ENCODE results near the gene DSE. TPM values are rescaled to one million over a fixed set of nuclear protein-coding genes. Genes with fewer than 3 reads are reported as not detected.

The DSE gene
- total RNA-seq, 1 experiment from 2014 or later, result 38.5 TPM

- H3K27me3 ChIP-seq (ENCODE audit: insufficient read depth, low read length), result no peaks in the 10 kb centered on the region
- ATAC-seq (no peak), DNase-seq (ENCODE audit: low read depth, low spot score) (no peak)
- intact Hi-C loops (cut with micrococcal nuclease), result no loop called here
- ChIA-PET RAD21 (ENCODE audit: low non-redundant PET in 1 of 2, low total read pairs in 2 of 2, uncharacterized antibody in 2 of 2, unreplicated experiment in 2 of 2) (no interaction called here), CTCF (no interaction called here), POLR2A (no interaction called here)
- H3K36me3 ChIP-seq (ENCODE audit: control insufficient read depth in 1 of 2, insufficient read depth in 2 of 2, low read length in 2 of 2), result no peaks in the 10 kb centered on the region
- H2AFZ ChIP-seq (ENCODE audit: low read depth, low read length, poor library complexity, severe bottlenecking), result no peak overlapping the region
- TF ChIP-seq ZNF274 (IDR thresholded peaks at IDR 0.05; ENCODE audit: low read depth, low read length), result no peak
- TF ChIP-seq ZFX (IDR thresholded peaks at IDR 0.05), result no peak
- TF ChIP-seq YY1 (IDR thresholded peaks at IDR 0.05; ENCODE audit: extremely low read depth, insufficient replicate concordance, low read depth, low read length), result no peak
- no peak for TF ChIP-seq SIN3A (IDR thresholded peaks at IDR 0.05; ENCODE audit: low read depth)
- TF ChIP-seq CEBPB (IDR thresholded peaks at IDR 0.05; ENCODE audit: low read depth), result no peak
- TF ChIP-seq ELF1 (IDR thresholded peaks at IDR 0.05; ENCODE audit: borderline replicate concordance, low read depth), result no peak
- TF ChIP-seq POLR2A (IDR thresholded peaks at IDR 0.05; ENCODE audit: borderline replicate concordance, extremely low read depth, insufficient read depth, insufficient read length), result no peak
- TF ChIP-seq, protein P1, sequence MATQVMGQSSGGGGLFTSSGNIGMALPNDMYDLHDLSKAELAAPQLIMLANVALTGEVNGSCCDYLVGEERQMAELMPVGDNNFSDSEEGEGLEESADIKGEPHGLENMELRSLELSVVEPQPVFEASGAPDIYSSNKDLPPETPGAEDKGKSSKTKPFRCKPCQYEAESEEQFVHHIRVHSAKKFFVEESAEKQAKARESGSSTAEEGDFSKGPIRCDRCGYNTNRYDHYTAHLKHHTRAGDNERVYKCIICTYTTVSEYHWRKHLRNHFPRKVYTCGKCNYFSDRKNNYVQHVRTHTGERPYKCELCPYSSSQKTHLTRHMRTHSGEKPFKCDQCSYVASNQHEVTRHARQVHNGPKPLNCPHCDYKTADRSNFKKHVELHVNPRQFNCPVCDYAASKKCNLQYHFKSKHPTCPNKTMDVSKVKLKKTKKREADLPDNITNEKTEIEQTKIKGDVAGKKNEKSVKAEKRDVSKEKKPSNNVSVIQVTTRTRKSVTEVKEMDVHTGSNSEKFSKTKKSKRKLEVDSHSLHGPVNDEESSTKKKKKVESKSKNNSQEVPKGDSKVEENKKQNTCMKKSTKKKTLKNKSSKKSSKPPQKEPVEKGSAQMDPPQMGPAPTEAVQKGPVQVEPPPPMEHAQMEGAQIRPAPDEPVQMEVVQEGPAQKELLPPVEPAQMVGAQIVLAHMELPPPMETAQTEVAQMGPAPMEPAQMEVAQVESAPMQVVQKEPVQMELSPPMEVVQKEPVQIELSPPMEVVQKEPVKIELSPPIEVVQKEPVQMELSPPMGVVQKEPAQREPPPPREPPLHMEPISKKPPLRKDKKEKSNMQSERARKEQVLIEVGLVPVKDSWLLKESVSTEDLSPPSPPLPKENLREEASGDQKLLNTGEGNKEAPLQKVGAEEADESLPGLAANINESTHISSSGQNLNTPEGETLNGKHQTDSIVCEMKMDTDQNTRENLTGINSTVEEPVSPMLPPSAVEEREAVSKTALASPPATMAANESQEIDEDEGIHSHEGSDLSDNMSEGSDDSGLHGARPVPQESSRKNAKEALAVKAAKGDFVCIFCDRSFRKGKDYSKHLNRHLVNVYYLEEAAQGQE (IDR thresholded peaks at IDR 0.05; ENCODE audit: low read depth), result no peak
- TF ChIP-seq SP1 (IDR thresholded peaks at IDR 0.05; ENCODE audit: low read depth), result no peak
- no peak for TF ChIP-seq EGR1 (IDR thresholded peaks at IDR 0.05; ENCODE audit: low read depth)
- no peak for TF ChIP-seq EZH2 (IDR thresholded peaks at IDR 0.05)
- no peak for TF ChIP-seq JUND (IDR thresholded peaks at IDR 0.05)
- TF ChIP-seq CBX3 (IDR thresholded peaks at IDR 0.05; ENCODE audit: low read depth), result no peak
- TF ChIP-seq RAD21 (IDR thresholded peaks at IDR 0.05; ENCODE audit: low read depth), result no peak
- TF ChIP-seq, protein P2, sequence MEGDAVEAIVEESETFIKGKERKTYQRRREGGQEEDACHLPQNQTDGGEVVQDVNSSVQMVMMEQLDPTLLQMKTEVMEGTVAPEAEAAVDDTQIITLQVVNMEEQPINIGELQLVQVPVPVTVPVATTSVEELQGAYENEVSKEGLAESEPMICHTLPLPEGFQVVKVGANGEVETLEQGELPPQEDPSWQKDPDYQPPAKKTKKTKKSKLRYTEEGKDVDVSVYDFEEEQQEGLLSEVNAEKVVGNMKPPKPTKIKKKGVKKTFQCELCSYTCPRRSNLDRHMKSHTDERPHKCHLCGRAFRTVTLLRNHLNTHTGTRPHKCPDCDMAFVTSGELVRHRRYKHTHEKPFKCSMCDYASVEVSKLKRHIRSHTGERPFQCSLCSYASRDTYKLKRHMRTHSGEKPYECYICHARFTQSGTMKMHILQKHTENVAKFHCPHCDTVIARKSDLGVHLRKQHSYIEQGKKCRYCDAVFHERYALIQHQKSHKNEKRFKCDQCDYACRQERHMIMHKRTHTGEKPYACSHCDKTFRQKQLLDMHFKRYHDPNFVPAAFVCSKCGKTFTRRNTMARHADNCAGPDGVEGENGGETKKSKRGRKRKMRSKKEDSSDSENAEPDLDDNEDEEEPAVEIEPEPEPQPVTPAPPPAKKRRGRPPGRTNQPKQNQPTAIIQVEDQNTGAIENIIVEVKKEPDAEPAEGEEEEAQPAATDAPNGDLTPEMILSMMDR (IDR thresholded peaks at IDR 0.05 in 2 of 3, conservative IDR thresholded peaks at IDR 0.05 in 1 of 3; ENCODE audit: borderline replicate concordance in 1 of 3, insufficient read depth in 1 of 3, low read depth in 2 of 3, low read length in 2 of 3), result no peak
- no peak for TF ChIP-seq TCF7L2 (IDR thresholded peaks at IDR 0.05; ENCODE audit: borderline replicate concordance, extremely low read depth, insufficient read depth, insufficient read length)
- no peak for TF ChIP-seq FOSL1 (IDR thresholded peaks at IDR 0.05; ENCODE audit: low read depth)
- no peak for TF ChIP-seq EZH2phosphoT487 (IDR thresholded peaks at IDR 0.05; ENCODE audit: borderline replicate concordance)
- no peak for TF ChIP-seq SRF (IDR thresholded peaks at IDR 0.05; ENCODE audit: low read depth)
- no peak overlapping the region for H3K4me2 ChIP-seq (ENCODE audit: low read length)
- no peaks in the 10 kb centered on the region for H3K79me2 ChIP-seq (ENCODE audit: insufficient read depth, low read length)
- BruUV-seq (replicated peaks), result no TSS peak
- no peaks in the 10 kb centered on the region for H3K9me2 ChIP-seq (ENCODE audit: insufficient read depth)
- H3K4me3 ChIP-seq (replicated peaks in 1 of 2; ENCODE audit: low read depth in 1 of 2, low read length in 2 of 2), result no peak overlapping the region
- H3K27ac ChIP-seq (ENCODE audit: low read depth, low read length), result no peak overlapping the region
- no peak overlapping the region for H3K9ac ChIP-seq (ENCODE audit: low read length)
- H3K9me3 ChIP-seq (ENCODE audit: control insufficient read depth in 1 of 2, insufficient read depth in 1 of 2, low read depth in 1 of 2, low read length in 2 of 2), result no peaks in the 10 kb centered on the region
- no peaks in the 10 kb centered on the region for H4K20me1 ChIP-seq (ENCODE audit: insufficient read depth)
- H3K4me1 ChIP-seq (ENCODE audit: control insufficient read depth in 1 of 2, insufficient read depth in 2 of 2, low read length in 2 of 2), result 0 out of 4 replicates have a peak, but pooled peaks cover 0 to 3% of the 10 kb centered on the region in 2 experiments
Measured at GRCh38 chr6:116362276-116362675, 8.5 kb upstream of the DSE start.
